Measurements from ENCODE around the gene PHB1.
"Not testable (repeated sequence)": the region's sequence is repeated elsewhere in the genome, so short reads cannot be mapped to it uniquely, and the experiment has no call there.

The PHB1 gene

GRCh38 chr17:49378311-49378710, 36.4 kb downstream of the PHB1 start:
- DNase-seq (ENCODE audit: low spot score) = no peak

GRCh38 chr17:49375544-49375943, 39.1 kb downstream of the PHB1 start:
- no peak for DNase-seq (ENCODE audit: low spot score)

GRCh38 chr17:49373115-49373514, 41.6 kb downstream of the PHB1 start:
- no peak for DNase-seq (ENCODE audit: low spot score)

- no peak for DNase-seq (ENCODE audit: low spot score)
Observed at GRCh38 chr17:49372425-49372824, 42.3 kb downstream of the PHB1 start.

GRCh38 chr17:49370971-49371834, 43.5 kb downstream of the PHB1 start:
- DNase-seq (ENCODE audit: low spot score) = no peak

- DNase-seq (ENCODE audit: low spot score) = no peak
Observed at GRCh38 chr17:49369760-49370159, 44.9 kb downstream of the PHB1 start.

- no peak for DNase-seq (ENCODE audit: low spot score)
Observed at GRCh38 chr17:49369089-49369488, 45.6 kb downstream of the PHB1 start.

GRCh38 chr17:49365667-49366066, 49.0 kb downstream of the PHB1 start:
- peak; percentile 48 for DNase-seq (ENCODE audit: low spot score)

- DNase-seq (ENCODE audit: low spot score) = not testable (repeated sequence)
Observed at GRCh38 chr17:49365126-49365525, 49.6 kb downstream of the PHB1 start.

GRCh38 chr17:49364119-49364518, 50.6 kb downstream of the PHB1 start:
- DNase-seq (ENCODE audit: low spot score) = no peak

GRCh38 chr17:49363251-49363650, 51.4 kb downstream of the PHB1 start:
- DNase-seq (ENCODE audit: low spot score) = no peak

- no peak for DNase-seq (ENCODE audit: low spot score)
Observed at GRCh38 chr17:49362723-49363117, 52.0 kb downstream of the PHB1 start.

- peak; percentile 94 for DNase-seq (ENCODE audit: low spot score)
Observed at GRCh38 chr17:49361902-49362722, 52.6 kb downstream of the PHB1 start, which contains the start of gene ZNF652. TSS of gene ZNF652 (minus strand) at chr17:49362250. CDS start at chr17:49317725, 44,525 bp downstream.

GRCh38 chr17:49361129-49361901, 53.4 kb downstream of the PHB1 start:
- peak; percentile 53 for DNase-seq (ENCODE audit: low spot score)

GRCh38 chr17:49360796-49361128, 53.9 kb downstream of the PHB1 start:
- DNase-seq (ENCODE audit: low spot score) = no peak

- no peak for DNase-seq (ENCODE audit: low spot score)
Observed at GRCh38 chr17:49359990-49360795, 54.5 kb downstream of the PHB1 start.

- no peak for DNase-seq (ENCODE audit: low spot score)
Observed at GRCh38 chr17:49358641-49359247, 55.9 kb downstream of the PHB1 start.

- DNase-seq (ENCODE audit: low spot score) = no peak
Observed at GRCh38 chr17:49357516-49357915, 57.2 kb downstream of the PHB1 start.

- DNase-seq (ENCODE audit: low spot score) = no peak
Observed at GRCh38 chr17:49356320-49356719, 58.4 kb downstream of the PHB1 start.

Data from cerebellar cortex (tissue), 1 donor.